NCI-H226 (cell line): ENCODE measurements around the gene TARBP1.
A peak's percentile ranks its signal among the peaks of the same experiment; 100 is the strongest.
"Not testable (repeated sequence)": the region's sequence is repeated elsewhere in the genome, so short reads cannot be mapped to it uniquely, and the experiment has no call there.

Experiments
- DNase-seq: peaks from one replicate; pipeline ENCODE4 v3.0.0-alpha.2; 2015

TARBP1 gene

GRCh38 chr1:234505769-234506102 lies 26.8 kb upstream of the TARBP1 start:
- peak; percentile 36 for DNase-seq

- no peak for DNase-seq
These were observed 26.2 kb upstream of the TARBP1 start for GRCh38 chr1:234504969-234505768.

GRCh38 chr1:234504251-234504650 lies 25.3 kb upstream of the TARBP1 start:
- not testable (repeated sequence) for DNase-seq

- DNase-seq, result no peak
These were observed 24.4 kb upstream of the TARBP1 start for GRCh38 chr1:234503193-234504050.

GRCh38 chr1:234502785-234503184 lies 23.8 kb upstream of the TARBP1 start:
- DNase-seq, result no peak

GRCh38 chr1:234500269-234500668 lies 21.3 kb upstream of the TARBP1 start:
- no peak for DNase-seq

- no peak for DNase-seq
These were observed 20.9 kb upstream of the TARBP1 start for GRCh38 chr1:234499943-234500245.

GRCh38 chr1:234499119-234499942 lies 20.4 kb upstream of the TARBP1 start:
- DNase-seq, result peak; percentile 63

- no peak for DNase-seq
These were observed 19.6 kb upstream of the TARBP1 start for GRCh38 chr1:234498448-234499118.

- no peak for DNase-seq
These were observed 18.6 kb upstream of the TARBP1 start for GRCh38 chr1:234497589-234497988.

GRCh38 chr1:234495231-234495990 lies 16.4 kb upstream of the TARBP1 start:
- peak; percentile 71 for DNase-seq

GRCh38 chr1:234494049-234494448 lies 15.1 kb upstream of the TARBP1 start:
- DNase-seq, result no peak

- no peak for DNase-seq
These were observed 12.0 kb upstream of the TARBP1 start for GRCh38 chr1:234490793-234491479.

GRCh38 chr1:234489698-234490077 lies 10.7 kb upstream of the TARBP1 start:
- DNase-seq, result no peak

GRCh38 chr1:234489007-234489697 lies 10.2 kb upstream of the TARBP1 start:
- no peak for DNase-seq

- DNase-seq, result no peak
These were observed 9.4 kb upstream of the TARBP1 start for GRCh38 chr1:234488054-234489006.

GRCh38 chr1:234486858-234487840 lies 8.2 kb upstream of the TARBP1 start:
- no peak for DNase-seq

GRCh38 chr1:234484991-234485739 lies 6.2 kb upstream of the TARBP1 start:
- no peak for DNase-seq
